GM19468 (cell line): Measurements from ENCODE around the gene TMEM231.
"Not testable (repeated sequence)": the region's sequence is repeated elsewhere in the genome, so short reads cannot be mapped to it uniquely, and the experiment has no call there.

Experiments used
- ATAC-seq: cut with Tn5 transposase; IDR thresholded peaks from one replicate; pipeline ENCODE4 v1.9.1; 2021; ENCODE audit warnings: mild to moderate bottlenecking, moderate library complexity, moderate number of reproducible peaks; ENCODE audit not compliant: unreplicated experiment; ENCODE audit errors: extremely low read depth

Gene TMEM231

GRCh38 chr16:75555707-75556430 is at the start of gene TMEM231:
Gene TMEM231 (minus strand): TSS chr16:75556252. CDS start chr16:75556209, 43 bp downstream.
- ATAC-seq: peak; percentile 97

- no peak for ATAC-seq
Observed at GRCh38 chr16:75603241-75603640, 47.2 kb upstream of the TMEM231 start.

- no peak for ATAC-seq
Observed at GRCh38 chr16:75599452-75600277, 43.6 kb upstream of the TMEM231 start.

GRCh38 chr16:75593825-75594820 is 38.1 kb upstream of the TMEM231 start:
- ATAC-seq: no peak

- no peak for ATAC-seq
Observed at GRCh38 chr16:75593308-75593707, 37.3 kb upstream of the TMEM231 start.

- not testable (repeated sequence) for ATAC-seq
Observed at GRCh38 chr16:75591927-75592326, 35.9 kb upstream of the TMEM231 start.

- ATAC-seq: no peak
Observed at GRCh38 chr16:75590920-75591843, 35.1 kb upstream of the TMEM231 start.

GRCh38 chr16:75589306-75589705 is 33.3 kb upstream of the TMEM231 start:
- ATAC-seq: no peak

- ATAC-seq: no peak
Observed at GRCh38 chr16:75588716-75589115, 32.7 kb upstream of the TMEM231 start.

GRCh38 chr16:75584108-75584507 is 28.1 kb upstream of the TMEM231 start:
- no peak for ATAC-seq

- no peak for ATAC-seq
Observed at GRCh38 chr16:75579281-75579834, 23.3 kb upstream of the TMEM231 start.

- no peak for ATAC-seq
Observed at GRCh38 chr16:75578725-75579124, 22.7 kb upstream of the TMEM231 start.

GRCh38 chr16:75578212-75578611 is 22.2 kb upstream of the TMEM231 start:
- no peak for ATAC-seq

- no peak for ATAC-seq
Observed at GRCh38 chr16:75576384-75576811, 20.3 kb upstream of the TMEM231 start.

GRCh38 chr16:75575958-75576357 is 19.9 kb upstream of the TMEM231 start:
- ATAC-seq: no peak

- ATAC-seq: no peak
Observed at GRCh38 chr16:75573955-75574354, 17.9 kb upstream of the TMEM231 start.

GRCh38 chr16:75572864-75573542 is 17.0 kb upstream of the TMEM231 start:
- no peak for ATAC-seq

GRCh38 chr16:75570396-75571065 is 14.5 kb upstream of the TMEM231 start:
- ATAC-seq: no peak
